GM18520 (cell line): ENCODE results near the gene GHR.

Source experiments
- ATAC-seq: cut with Tn5 transposase; IDR thresholded peaks from one replicate; pipeline ENCODE4 v1.9.1; 2021; ENCODE audit not compliant: unreplicated experiment

The GHR gene

GRCh38 chr5:42761791-42762190 lies 338.6 kb downstream of the GHR start:
- ATAC-seq, result no peak

DNA sequence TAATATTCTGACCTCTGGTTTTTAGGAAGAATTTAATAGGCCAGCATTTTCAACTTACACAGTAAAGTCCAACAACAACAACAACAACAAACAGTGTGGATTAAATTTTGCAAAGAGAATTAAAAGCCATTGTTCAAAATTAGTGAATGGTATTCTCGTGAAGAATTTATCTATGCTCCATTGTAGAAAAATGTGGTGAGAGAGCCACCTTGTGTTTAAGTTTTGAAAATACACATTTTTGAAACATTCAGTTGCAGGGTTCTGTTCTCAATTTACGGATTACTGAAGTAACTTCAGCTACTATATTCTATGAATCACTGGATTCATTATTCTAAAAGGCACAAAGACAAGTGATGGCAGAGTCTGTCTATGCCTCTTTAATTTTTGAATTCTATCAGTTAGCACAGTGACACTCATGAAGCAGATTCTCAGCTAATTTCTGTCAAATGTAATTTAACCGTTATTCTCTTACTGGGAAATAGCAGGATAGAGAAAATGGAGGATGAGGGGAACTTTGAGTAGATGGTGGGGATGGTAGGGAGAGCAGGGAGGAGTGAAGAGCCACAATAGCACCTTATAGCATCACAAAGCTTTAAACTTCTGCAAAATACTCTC lies 344.4 kb downstream of the GHR start:
- ATAC-seq, result no peak

DNA sequence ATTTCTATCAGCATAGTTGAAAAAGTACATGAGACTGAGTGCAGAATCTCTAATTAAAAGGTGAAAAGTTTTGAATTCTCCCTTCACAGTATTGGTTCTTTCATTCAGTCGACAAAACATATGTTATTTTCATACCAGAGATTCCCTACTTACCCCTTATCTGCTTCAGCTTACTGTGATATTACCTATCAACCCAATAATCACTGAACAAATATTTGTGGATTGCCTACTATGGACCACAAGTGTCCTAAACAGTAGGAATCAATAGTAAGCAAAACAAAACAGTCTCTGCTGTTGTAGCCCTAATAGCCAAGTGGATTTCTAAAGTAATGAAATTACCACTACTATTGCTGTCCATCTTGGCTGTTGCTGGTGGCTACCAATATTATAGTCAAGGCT lies 344.9 kb downstream of the GHR start:
- no peak for ATAC-seq

GRCh38 chr5:42770003-42770402 lies 346.8 kb downstream of the GHR start:
- ATAC-seq, result no peak
